ENCODE measurements around the gene ZNRD2.

Gene ZNRD2

DNA sequence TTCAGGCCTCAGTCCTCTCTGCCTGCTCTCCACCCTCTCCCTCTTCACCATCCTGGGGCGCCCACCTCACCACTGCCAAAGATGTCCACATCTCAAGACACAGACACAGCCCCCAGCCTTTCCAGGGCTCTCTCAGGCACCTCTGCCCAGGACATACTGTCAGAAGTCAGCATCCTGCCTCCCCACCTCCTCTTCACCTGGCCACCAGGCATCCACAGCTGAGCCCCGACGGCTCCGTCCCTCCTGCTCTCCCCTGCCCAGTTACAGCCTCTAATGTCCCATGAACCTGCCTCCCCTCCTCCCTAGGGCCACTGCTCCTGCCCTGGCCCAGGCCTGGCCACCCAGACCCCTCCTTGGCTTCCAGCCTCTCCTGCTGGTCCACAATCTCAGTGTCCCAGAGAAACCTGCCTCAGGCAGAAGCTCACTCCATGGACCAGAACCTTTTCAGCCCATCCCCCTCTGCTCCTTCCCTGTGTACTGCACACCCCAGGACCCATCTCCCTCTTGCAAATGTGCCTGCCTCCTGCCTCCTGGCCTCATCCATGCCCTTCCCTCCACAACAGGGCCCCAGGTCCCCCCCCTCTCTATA lies 15.3 kb upstream of the ZNRD2 start:
- no peak for DNase-seq (ENCODE audit: low read depth)
- H3K4me3 ChIP-seq (ENCODE audit: low read depth, low read length): no peak overlapping the region
- no peak for TF ChIP-seq CTCF (IDR thresholded peaks at IDR 0.05; ENCODE audit: low read depth, low read length, missing control alignments)

DNA sequence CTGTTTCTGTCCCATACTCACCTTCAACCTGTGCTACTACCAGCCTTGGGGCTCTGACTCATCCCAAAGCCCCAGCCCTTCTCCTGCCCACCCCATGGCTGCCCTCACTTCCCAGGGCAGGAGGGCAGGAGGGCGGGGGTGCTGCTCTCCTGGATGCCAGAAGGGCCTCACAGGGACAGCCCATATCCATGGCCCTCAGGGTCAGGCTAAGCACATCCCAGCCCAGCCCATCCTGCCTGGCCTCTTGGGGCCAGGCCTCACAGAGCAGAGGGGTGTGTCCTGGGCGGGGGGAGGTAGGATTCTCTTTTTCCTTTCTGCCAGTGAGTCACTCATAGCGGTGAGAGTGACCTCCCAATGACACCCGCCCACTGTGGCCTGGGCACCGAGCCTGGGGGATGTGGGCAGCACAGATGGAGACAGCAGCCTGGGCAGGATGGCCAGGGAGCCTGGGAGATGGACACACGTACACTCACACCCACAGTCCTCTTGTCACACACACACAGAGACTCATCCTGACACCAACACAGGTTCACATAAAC lies 14.5 kb upstream of the ZNRD2 start:
- TF ChIP-seq CTCF (IDR thresholded peaks at IDR 0.05; ENCODE audit: low read depth, low read length, missing control alignments): no peak
- no peak overlapping the region for H3K4me3 ChIP-seq (ENCODE audit: low read depth, low read length)
- DNase-seq (ENCODE audit: low read depth): no peak

DNA sequence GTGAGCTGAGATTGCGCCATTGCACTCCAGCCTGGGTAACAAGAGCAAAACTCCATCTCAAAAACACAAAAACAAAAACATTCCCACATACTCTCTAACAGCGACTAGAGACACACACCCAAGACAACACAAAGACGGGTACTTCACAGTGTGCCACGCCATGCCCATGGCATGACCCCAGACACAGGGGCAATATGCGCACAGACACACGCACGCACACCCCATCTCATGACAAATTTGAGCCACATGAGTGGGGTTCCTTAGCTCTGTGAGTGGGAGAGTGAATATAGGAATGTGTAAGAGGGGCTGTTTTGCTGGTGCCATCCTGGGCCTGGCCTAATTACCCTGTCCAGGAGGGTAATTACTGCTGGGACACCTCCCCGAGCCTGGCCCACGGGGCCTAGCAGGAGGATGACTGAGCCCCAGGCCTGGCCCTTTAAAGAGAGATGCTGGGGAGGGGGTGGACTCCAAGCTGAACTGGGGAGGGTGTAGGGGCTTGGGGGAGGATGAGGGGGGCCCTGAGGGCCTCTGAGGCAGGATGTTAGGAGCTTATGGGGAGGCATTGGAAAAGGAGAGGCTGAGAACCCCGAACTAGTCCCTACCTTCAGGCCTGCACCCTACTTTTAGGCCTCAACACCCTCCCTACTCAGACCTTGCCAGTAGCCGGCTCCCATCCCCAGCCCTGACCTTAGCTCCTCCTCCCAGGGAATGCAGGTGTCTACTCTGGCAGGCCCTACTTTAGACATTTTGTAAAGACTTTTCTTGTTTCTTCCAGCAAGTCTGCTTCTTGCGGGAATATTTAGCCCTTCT lies 13.6 kb upstream of the ZNRD2 start:
- no peak overlapping the region for H3K4me3 ChIP-seq (ENCODE audit: low read depth, low read length)
- TF ChIP-seq CTCF (IDR thresholded peaks at IDR 0.05; ENCODE audit: low read depth, low read length, missing control alignments): no peak
- DNase-seq (ENCODE audit: low read depth): no peak

DNA sequence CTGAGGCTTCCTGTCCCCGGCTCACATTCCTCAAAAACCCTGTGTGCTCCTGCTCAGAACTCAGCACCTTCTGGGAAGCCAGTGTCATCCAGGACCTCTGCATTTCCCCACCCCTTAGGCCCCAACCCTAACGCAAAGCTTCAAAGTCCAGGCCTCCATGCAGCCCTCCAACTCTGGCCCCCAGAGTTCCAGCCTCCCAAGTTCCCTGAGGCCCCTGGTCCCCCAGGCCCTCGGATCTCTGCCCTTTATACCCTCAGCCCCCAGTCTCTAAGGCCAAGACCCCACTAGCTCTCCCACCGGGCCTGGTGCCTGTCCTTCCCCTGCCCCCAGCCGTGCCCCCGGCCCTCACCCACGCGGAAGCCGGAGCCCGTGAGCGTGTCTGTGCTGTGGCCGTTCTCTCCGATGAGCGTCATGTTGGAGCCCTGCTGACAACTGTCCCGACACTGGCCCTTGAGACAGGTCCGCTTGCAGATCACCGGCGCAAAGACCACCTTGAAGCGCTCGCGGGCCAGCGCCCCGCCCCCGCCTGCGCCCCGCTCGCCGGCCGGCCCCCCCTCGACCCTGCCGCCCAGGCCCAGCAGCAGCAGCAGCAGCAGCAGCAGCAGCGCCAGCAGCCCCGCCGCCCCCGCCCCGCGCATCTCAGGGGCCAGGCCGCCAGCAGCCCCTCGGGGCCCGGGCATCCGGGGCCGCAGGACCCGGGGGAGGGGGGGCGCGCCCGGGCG lies 12.8 kb upstream of the ZNRD2 start:
- H3K4me3 ChIP-seq (ENCODE audit: low read depth, low read length): no peak overlapping the region
- no peak for DNase-seq (ENCODE audit: low read depth)
- no peak for TF ChIP-seq CTCF (IDR thresholded peaks at IDR 0.05; ENCODE audit: low read depth, low read length, missing control alignments)

DNA sequence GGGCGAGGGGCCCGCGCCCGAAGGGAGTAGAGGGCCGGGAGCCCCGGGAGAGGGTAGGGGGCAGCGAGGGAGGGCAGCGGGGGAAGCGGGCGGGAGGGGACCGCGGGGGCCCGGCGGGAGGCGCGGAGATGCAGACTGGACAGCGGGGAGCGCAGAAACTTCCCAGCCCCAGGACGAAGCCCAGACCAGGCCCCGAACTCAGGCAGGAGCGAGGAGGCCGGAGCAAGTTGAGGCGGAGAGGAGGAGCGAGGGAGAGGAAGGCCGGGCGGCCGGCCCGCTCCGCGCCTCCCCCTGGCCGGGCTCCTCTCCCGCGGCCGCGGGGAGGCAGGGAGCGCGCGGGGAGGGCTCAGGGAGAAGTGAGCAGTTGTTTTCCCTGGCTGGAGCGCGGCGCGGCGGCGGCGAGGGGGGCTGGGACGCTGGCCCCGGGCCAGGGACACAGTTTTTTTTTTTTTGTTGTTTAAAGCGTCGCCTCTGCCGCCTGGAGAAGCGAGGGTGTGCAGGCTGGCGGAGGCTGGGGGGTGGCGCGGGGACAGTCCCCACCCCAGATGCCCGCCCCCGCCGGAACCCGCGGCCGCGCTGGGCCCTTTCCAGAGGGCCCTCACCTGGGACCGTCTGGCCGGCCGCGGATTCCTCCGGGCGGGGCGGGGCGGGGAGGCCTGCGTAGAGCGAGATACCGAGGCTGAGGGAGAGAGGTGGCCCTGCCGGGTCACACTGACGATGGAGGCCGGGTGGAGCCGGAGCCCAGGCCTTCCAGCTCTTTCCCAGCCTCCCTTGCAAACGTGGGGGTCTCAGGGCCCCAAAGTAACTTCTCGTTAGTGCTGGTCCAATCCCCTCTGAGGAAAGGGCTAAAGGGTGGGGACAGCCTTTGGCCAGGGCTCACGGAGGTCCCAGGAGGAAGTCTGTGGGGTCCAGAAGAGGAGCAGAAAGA lies 12.0 kb upstream of the ZNRD2 start, which contains the start of gene LTBP3:
TSS of gene LTBP3 (minus strand) at position 358 of the 928 bp plus-strand sequence. CDS start 400 bp downstream, outside the sequence.
- no peak for DNase-seq (ENCODE audit: low read depth)
- TF ChIP-seq CTCF (IDR thresholded peaks at IDR 0.05; ENCODE audit: low read depth, low read length, missing control alignments): no peak
- peak within 1 kb of the TSS; percentile 24 for H3K4me3 ChIP-seq (ENCODE audit: low read depth, low read length)

GRCh38 chr11:65558930-65559509 lies 11.3 kb upstream of the ZNRD2 start:
- DNase-seq (ENCODE audit: low read depth): no peak
- no peak overlapping the region for H3K4me3 ChIP-seq (ENCODE audit: low read depth, low read length)

More at GRCh38 chr11:65558930-65559509, 11.3 kb upstream of the ZNRD2 start:
- TF ChIP-seq CTCF (IDR thresholded peaks at IDR 0.05; ENCODE audit: low read depth, low read length, missing control alignments): no peak

Measured in GM12864 (cell line).